GM06990 (cell line): Measurements from ENCODE around the gene TMEM184A.
A peak's percentile ranks its signal among the peaks of the same experiment; 100 is the strongest.

Source experiments
- DNase-seq: peaks from one replicate; pipeline ENCODE4 v3.0.0-alpha.2; 2011; ENCODE audit not compliant: insufficient read length; ENCODE audit errors: extremely low read depth
- H3K27me3 ChIP-seq: replicated peaks from 2 replicates; pipeline ENCODE4 v1.6.0; 2011; ENCODE audit warnings: low read length; ENCODE audit not compliant: control insufficient read depth, insufficient read depth
- H3K36me3 ChIP-seq: 2 replicates; pipeline ENCODE4 v1.5.1; 2011; ENCODE audit warnings: low read length; ENCODE audit not compliant: control insufficient read depth, insufficient read depth
- H3K4me3 ChIP-seq: replicated peaks from 2 replicates; pipeline ENCODE4 v1.5.1; 2011; ENCODE audit warnings: low read depth, mild to moderate bottlenecking, control low read depth, low read length
- TF ChIP-seq, protein P1 (sequence below): IDR thresholded peaks from 2 replicates; pipeline ENCODE4 v1.5.1; 2011; ENCODE audit warnings: low read length, control low read depth, mild to moderate bottlenecking, inconsistent platforms; ENCODE audit not compliant: insufficient read depth, poor library complexity, severe bottlenecking

The TMEM184A gene

DNA sequence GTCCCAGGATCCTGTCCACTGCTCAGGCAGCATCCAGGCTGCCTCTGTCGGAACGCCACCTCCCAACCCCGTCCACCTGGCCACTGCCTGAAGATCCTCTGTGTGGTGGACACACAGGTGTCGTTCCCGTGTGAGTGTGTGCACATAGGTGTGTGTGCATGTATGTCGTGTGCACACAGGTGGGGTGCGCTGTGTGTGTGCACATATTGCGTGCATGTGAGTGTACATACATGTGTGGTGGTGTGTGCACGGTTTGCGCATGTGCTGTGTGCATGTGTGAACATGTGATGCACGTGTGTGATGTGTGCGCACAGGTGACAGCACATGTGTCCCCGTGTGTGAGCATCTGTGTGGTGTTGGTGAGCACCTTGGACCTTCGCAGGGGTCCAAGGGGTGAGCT is 7.1 kb downstream of the TMEM184A start:
- TF ChIP-seq, protein P1, sequence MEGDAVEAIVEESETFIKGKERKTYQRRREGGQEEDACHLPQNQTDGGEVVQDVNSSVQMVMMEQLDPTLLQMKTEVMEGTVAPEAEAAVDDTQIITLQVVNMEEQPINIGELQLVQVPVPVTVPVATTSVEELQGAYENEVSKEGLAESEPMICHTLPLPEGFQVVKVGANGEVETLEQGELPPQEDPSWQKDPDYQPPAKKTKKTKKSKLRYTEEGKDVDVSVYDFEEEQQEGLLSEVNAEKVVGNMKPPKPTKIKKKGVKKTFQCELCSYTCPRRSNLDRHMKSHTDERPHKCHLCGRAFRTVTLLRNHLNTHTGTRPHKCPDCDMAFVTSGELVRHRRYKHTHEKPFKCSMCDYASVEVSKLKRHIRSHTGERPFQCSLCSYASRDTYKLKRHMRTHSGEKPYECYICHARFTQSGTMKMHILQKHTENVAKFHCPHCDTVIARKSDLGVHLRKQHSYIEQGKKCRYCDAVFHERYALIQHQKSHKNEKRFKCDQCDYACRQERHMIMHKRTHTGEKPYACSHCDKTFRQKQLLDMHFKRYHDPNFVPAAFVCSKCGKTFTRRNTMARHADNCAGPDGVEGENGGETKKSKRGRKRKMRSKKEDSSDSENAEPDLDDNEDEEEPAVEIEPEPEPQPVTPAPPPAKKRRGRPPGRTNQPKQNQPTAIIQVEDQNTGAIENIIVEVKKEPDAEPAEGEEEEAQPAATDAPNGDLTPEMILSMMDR, result no peak

DNA sequence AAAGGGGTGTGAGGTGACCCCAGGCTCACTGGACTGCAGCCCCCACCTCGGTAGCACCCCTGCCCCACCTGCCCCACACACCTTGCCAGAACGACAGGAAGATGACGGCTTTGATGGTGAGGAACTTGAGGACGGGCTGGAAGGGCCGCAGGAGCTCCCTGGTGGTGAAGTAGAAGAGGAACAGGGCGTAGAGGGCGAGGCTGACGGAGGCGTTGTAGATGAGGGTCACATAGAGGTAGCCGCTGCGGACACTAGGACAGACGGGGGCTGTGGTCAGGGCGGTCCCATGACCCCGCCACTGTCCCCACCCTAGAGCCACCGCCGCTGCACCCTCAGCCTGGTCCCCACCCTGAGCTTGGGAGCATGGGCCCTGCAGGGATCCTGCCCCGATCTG is 7.6 kb downstream of the TMEM184A start:
- no peaks in the 10 kb centered on the region for H3K27me3 ChIP-seq
- peak; percentile 10 for DNase-seq
- TF ChIP-seq, protein P1, result peak; percentile 30
- no peak overlapping the region for H3K4me3 ChIP-seq
- no peaks in the 10 kb centered on the region for H3K36me3 ChIP-seq

More for the DNA sequence above, 7.1 kb downstream of the TMEM184A start:
- H3K27me3 ChIP-seq, result no peaks in the 10 kb centered on the region
- H3K36me3 ChIP-seq, result no peaks in the 10 kb centered on the region
- no peak overlapping the region for H3K4me3 ChIP-seq
- DNase-seq, result peak; percentile 7

DNA sequence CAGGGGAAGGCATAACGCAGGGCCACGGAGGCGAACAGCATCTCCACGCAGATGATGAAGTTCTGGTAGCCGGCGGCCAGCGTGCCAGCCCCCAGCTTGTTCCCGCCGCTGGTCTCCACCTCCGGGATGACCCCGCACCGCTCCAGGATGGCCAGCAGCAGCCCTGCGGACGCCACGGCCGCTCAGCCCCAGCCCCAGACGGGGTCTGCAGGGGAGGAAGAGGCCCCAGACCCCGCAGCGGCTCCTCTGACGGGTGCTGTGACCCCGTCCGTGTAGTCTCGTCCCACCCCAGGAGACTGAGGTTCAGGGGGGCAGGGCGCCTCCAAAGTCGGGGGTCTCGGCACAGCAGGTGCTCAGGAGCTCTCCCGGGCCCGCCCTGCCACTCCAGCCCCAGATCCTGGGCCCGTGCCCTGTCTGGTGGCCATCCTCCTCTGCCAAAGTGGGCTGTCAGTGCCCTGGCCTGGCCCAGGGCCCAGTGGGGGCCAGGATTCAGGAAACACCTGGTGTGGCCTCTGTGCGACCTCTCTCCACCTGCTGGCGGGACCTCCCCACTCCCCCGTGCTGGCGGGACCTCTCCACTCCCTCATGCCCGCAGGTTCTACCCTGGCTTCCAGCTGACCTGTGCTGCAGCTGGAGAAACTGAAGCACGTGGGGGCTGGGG is 8.1 kb downstream of the TMEM184A start:
- peaks cover 2% of the 10 kb centered on the region; the same call in 1 of the 2 replicates for H3K36me3 ChIP-seq
- no peak overlapping the region for H3K4me3 ChIP-seq
- TF ChIP-seq, protein P1, result no peak
- DNase-seq, result peak; percentile 9
- H3K27me3 ChIP-seq, result no peaks in the 10 kb centered on the region

DNA sequence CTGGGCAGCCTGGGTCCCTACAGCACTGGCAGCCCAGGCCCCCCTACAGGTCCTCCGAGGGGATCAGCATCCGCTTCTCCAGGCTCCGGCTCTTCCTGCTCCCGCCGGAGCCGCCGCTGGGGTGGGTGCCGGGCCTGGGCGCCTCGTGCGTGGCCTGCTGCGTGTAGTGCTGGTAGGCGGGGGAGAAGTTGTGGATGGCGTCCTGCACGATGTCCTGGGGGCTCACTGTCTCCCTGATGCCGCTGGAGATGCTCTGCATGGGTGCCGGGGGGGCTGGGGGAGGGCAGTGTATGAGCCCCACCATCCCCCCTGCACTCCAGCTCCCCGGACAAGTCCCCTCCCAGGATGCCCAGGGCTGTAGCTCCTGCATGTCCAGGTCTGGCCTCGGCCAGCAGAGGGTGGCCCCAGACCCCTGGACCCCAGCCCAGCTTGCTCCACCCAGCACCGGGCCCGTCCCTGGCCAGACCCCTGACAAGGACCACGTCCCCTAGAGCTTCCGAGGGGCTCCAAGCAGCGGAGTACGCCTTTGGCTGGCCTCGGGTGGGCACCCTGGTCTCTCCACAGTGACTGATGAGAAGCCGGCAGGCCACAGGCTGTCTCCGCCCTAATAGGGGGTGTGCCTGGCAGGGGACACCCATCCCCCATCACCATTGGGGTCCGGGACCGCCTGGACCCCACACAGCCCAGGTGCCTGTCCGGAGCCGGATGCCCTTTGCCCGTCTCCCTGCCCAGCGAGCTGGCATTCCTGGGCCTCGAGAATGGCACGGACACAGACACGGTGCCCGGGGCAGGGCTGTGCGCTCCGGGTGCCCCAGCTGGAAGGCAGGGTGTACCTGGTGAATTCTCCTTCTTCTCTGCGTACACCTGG is 8.9 kb downstream of the TMEM184A start:
- TF ChIP-seq, protein P1, result no peak
- peak; percentile 15 for DNase-seq
- H3K27me3 ChIP-seq, result no peaks in the 10 kb centered on the region
- H3K4me3 ChIP-seq, result no peak overlapping the region
- H3K36me3 ChIP-seq, result peaks cover 2% of the 10 kb centered on the region; the same call in 1 of the 2 replicates

DNA sequence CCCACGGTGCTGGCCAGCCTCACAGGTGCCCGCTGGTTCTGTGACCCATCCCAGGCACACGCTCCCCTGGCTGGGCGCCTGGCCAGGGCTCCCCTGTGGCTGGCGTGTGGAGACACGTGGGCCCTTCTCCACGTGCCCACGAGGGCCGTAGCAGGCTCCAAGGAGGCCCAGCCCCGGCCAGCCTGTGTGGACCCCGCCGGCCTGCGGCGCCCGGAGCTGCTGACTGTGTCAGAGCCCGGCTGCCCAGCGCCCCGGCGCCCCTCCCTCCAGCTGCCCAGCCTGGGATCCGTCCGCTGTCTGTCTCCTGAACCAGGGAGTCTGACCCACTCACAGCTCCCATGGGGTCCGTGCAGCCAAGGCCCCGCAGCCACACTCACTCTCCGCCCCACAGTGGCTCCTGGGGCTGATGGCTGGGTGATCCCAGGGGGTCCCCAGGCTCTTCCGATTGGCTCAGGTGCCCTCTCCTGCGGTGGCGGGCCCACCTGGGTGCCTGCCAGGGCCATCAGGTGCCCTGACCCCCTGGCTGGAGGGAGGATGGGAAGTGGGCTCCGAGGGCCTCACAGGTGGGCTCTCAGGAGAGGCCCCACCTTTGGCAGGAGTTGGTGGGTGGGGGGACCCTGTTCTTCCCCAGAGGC is 9.6 kb downstream of the TMEM184A start:
- no peak for DNase-seq
- TF ChIP-seq, protein P1, result no peak
- no peaks in the 10 kb centered on the region for H3K27me3 ChIP-seq

More for the DNA sequence above, 9.6 kb downstream of the TMEM184A start:
- Histone ChIP-seq H3K4me3 (no peak overlapping the region), H3K36me3 (peaks cover 3% of the 10 kb centered on the region)
